Measurements from ENCODE around the gene MBD3L3. TPM values are rescaled to one million over a fixed set of nuclear protein-coding genes. Genes with fewer than 3 reads are reported as not detected.

MBD3L3 gene
- polyA plus RNA-seq, 3 donors = not detected

Other genes starting within 250 kb of the MBD3L3 start
- gene ADGRE1, start 171.1 kb downstream of the MBD3L3 start, polyA plus RNA-seq (ENCODE audit: insufficient read length in 3 of 3) = under 1 TPM in 1 of 3 donors, not detected in 2; 0.16 TPM
- not detected for gene MBD3L2B, start 37.2 kb downstream of the MBD3L3 start, polyA plus RNA-seq (ENCODE audit: insufficient read length in 3 of 3)
- gene MBD3L5, start 28.1 kb downstream of the MBD3L3 start, polyA plus RNA-seq (ENCODE audit: insufficient read length in 3 of 3) = not detected
- not detected for gene MBD3L4, start 18.5 kb downstream of the MBD3L3 start, polyA plus RNA-seq (ENCODE audit: insufficient read length in 3 of 3)
- gene MBD3L2, start 9.4 kb downstream of the MBD3L3 start, polyA plus RNA-seq (ENCODE audit: insufficient read length in 3 of 3) = not detected
- gene ZNF557, start 11.0 kb upstream of the MBD3L3 start, polyA plus RNA-seq (ENCODE audit: insufficient read length in 3 of 3) = 10 to 100 TPM in 1 of 3 donors, 1 to 10 TPM in 2; 7.2 to 10.2 (median 9.6) TPM
- 10 to 100 TPM; 25.0 to 37.6 (median 31.3) TPM for gene INSR, start 235.7 kb upstream of the MBD3L3 start, polyA plus RNA-seq (ENCODE audit: insufficient read length in 3 of 3)

Data from renal pelvis (tissue), 3 donors.